LNCaP clone FGC (cell line): ENCODE results near the gene ACOX3.
"Not testable (repeated sequence)": the region's sequence is repeated elsewhere in the genome, so short reads cannot be mapped to it uniquely, and the experiment has no call there.

ENCODE experiments used
- DNase-seq: peaks from one replicate; pipeline ENCODE4 v3.0.0-alpha.2; 2011; ENCODE audit warnings: low read depth
- H3K4me3 ChIP-seq: 2 replicates; pipeline ENCODE4 v1.5.1; 2011; ENCODE audit warnings: mild to moderate bottlenecking, low read depth, low read length, control low read depth
- TF ChIP-seq, protein P1 (sequence below): IDR thresholded peaks from 2 replicates; pipeline ENCODE4 v1.5.1; 2012; ENCODE audit warnings: mild to moderate bottlenecking; ENCODE audit not compliant: control insufficient read depth, insufficient read depth; ENCODE audit errors: extremely low read depth

ACOX3 gene

DNA sequence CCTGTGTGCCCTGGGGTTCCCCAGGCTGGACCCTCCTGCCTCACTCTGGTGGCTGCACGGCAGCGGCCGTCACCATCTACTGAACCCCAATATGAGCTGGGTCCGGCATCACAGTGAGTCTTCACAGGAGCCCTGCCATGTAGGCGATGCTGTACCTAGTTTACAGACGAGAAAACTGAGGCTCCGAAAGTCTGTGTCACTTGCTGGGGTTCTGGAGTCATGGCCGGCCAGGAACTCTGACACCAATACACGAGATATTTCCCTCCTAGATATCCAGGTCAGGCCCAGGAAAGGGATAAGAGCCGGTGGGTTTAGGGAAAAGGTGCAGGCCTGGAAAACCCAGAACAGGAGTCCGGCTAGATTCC is 96.6 kb downstream of the ACOX3 start:
- DNase-seq, result no peak
- TF ChIP-seq, protein P1, sequence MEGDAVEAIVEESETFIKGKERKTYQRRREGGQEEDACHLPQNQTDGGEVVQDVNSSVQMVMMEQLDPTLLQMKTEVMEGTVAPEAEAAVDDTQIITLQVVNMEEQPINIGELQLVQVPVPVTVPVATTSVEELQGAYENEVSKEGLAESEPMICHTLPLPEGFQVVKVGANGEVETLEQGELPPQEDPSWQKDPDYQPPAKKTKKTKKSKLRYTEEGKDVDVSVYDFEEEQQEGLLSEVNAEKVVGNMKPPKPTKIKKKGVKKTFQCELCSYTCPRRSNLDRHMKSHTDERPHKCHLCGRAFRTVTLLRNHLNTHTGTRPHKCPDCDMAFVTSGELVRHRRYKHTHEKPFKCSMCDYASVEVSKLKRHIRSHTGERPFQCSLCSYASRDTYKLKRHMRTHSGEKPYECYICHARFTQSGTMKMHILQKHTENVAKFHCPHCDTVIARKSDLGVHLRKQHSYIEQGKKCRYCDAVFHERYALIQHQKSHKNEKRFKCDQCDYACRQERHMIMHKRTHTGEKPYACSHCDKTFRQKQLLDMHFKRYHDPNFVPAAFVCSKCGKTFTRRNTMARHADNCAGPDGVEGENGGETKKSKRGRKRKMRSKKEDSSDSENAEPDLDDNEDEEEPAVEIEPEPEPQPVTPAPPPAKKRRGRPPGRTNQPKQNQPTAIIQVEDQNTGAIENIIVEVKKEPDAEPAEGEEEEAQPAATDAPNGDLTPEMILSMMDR, result no peak
- H3K4me3 ChIP-seq, result no peak overlapping the region

DNA sequence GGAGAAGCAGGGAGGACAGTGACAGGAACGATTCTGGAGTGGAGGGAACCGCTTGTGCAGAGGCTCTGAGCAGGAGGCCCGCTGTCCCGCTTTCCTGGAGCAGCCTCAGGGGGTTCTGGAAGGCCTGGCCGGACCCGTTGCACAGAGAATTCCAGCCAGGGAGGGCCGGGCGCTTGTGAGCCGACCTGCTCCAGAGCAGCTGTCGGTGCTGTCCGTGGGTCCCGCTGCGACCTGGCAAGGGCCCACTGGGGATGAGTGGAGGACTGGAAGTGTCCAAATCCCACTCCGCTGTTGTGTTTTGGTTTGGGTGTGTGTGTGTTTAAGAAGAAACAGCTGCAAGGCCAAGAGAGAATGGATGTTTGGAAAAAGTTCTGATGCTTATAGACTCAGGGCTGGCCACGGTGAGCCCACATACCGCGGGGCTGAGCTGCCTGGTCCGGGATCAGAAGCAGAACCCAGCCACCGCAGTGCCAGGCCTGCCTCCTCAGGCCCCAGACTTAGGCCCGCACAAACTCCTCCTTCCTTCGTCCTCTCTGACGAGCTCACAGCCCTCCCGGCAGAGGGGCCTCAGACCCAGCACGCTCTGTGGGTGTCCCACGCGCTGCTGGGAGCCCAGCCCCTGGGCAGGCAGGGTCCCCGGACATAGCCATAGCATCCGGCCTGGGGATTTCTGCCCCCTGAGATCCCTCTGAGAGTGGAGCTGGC is 97.1 kb downstream of the ACOX3 start:
- no peak overlapping the region for H3K4me3 ChIP-seq
- no peak for DNase-seq
- TF ChIP-seq, protein P1, result no peak

DNA sequence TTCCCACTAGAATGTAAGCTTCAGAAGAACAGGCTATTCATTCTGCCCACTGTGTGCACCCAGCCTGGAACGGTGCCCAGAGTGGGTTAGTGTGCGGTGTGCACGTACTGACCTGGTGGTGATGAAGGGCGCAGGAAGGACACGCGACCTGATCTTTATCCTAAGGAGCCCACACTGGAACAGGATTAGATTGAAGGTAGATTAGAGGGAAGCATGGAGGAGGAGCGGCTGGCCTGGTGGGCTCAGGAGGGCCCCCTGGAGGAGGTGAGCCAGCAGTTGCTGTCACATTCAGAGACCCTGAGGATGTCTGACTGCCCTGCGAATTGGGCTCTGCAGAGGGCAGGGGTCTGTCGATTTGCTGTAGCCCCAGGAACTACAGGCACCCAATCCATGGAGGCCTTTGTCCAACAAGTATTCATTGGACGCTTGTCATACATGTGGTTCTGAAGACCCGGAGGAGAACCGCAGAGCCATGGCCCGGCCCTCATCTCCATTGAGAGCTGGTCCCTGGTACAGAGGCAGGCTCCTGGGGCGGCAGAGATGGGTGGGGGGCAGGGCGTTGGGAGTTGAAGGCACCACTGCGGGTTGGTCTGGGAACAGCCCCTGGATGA is 97.8 kb downstream of the ACOX3 start:
- no peak overlapping the region for H3K4me3 ChIP-seq
- TF ChIP-seq, protein P1, result no peak
- DNase-seq, result no peak

DNA sequence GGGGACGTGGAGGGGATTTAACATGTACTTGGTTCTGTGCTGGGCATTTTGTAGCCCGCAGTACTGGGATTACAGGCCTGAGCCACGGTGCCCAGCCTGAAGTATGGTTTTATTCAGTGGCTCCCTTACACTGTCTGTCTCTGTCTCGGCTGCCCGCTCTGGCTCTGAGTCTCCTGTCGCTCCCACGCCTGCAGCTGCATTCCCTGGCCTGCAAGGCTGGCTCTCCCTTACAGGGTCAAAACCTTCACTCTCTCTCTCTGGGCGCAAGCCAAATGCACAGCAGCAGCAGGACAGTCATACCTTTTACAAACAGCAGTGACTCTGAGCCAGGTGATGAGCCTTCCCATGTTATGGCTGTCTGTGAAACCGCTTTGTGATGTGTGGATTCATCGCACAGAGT is 98.8 kb downstream of the ACOX3 start:
- DNase-seq, result no peak
- TF ChIP-seq, protein P1, result no peak
- no peak overlapping the region for H3K4me3 ChIP-seq

DNA sequence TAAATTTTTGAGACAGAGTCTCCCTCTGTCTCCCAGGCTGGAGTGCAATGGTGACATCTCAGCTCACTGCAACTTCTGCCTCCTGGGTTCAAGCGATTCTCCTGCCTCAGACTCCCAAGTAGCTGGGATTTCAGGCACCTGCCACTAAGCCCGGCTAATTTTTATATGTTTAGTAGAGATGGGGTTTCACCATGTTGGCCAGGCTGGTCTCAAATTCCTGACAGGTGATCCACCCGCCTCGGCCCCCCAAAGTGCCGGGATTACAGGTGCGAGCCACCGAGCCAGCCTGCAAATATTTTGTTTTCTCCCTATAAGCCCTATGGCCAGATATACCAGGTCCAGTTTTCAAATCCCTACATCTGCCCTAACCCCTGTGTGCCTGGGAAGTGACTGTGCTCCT is 99.2 kb downstream of the ACOX3 start:
- not testable (repeated sequence) for H3K4me3 ChIP-seq, DNase-seq

DNA sequence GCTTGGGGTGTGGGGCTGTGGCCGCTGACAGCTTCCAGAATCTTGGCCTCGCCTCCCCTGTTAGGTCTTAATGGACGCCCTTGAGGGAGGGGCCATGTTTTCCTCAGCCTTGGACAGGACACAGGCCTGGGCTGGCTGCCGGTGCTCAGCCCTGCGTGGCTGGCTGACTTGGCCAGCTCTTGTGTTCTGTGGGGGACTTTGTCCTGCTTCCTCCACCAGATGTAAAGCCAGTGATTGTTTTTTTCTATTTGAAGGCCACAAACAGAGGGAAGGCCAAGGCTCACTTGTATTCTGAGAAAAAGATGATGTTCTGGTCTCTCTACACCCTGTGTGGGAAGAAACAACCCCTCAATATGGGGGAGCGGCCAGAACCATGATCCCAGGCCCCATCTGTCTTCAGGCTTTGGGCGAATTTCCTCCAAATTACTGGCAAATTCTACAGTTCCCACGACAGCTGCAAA is 99.7 kb downstream of the ACOX3 start:
- TF ChIP-seq, protein P1, result no peak
- no peak for DNase-seq
- no peak overlapping the region for H3K4me3 ChIP-seq

DNA sequence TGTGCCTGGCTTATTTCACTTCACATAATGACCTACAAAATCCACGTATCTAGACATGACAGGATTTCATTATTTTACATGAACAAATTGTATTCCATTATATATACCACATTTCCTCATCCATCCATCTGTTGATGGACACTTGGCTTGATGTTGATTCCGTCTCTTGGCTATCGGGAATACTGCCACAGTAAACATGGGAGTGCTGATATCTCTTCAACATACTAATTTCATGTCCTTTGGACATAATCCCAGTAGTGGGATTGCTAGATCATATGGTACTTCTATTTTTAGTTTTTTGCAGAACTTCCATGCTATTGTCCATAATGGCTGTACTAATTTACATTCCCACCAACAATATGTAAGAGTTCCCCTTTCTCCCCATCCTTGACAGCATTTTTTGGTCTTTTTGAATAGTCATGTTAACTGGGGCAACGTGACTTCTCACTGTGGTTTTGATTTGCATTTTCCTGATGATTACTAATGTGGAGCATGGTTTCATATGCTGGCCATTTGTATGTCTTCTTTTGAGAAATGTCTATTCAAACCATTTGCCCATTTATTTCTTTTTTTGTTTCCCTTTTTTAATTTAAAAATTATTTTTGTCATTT is 102.1 kb downstream of the ACOX3 start:
- H3K4me3 ChIP-seq, result no peak overlapping the region
- DNase-seq, result peak; percentile 28

More for the DNA sequence above, 102.1 kb downstream of the ACOX3 start:
- TF ChIP-seq, protein P1, result no peak
